ENCODE measurements around the gene UBE2R2. TPM values are rescaled to one million over a fixed set of nuclear protein-coding genes. Genes with fewer than 3 reads are reported as not detected.
A peak's percentile ranks its signal among the peaks of the same experiment; 100 is the strongest.
"Not testable (repeated sequence)": the region's sequence is repeated elsewhere in the genome, so short reads cannot be mapped to it uniquely, and the experiment has no call there.

UBE2R2 gene
- total and polyA plus RNA-seq, 7 experiments from 2014 or later, result 16.9 to 40.8 (median 28.6) TPM

DNA sequence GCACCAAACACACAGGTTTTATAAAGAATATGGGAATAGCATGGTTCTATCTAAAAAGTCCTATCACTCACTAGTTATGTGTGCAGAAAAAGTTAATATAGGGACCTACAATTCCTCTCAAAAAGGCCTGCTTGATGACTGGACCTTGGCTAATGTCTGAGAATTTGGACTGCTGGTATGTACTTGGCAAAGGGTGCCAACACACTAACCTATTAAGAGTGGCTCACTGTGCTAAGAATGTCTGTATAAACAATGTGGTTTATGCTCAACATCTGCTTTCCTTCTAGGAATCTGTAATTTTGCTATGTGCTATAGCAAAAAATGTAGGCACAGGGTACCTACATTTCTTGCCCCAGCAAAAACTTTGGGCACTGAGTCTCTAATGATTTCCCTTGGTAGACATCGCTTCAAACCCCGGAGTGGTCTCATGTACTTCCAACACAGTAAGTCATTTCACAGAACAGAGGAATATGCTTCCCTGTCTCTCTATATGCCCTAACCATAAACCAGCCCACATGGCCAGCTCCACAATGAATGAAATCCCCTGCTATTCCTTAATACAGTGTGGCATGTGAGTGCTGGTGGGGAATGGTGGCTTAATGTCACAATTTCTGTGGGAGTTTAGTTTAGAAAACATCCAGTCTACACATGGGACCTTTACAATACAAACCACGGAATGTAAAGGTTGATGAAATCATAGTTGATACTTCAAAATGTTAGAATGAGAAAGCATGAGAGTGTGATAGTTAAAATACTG lies 130.0 kb downstream of the UBE2R2 start:
- ATAC-seq, result no peak
- Mint-ChIP-seq H3K27me3 (no peaks in the 10 kb centered on the region), H3K27ac (peak overlapping the region in 1 of 9 donors; percentile 59), H3K36me3 (peaks cover 7 to 66% (median 29%) of the 10 kb centered on the region in 5 donors), H3K4me1 (peaks cover 0 to 3% (median 0%) of the 10 kb centered on the region in 7 donors), H3K4me3 (no peak overlapping the region), H3K9me3 (no peaks in the 10 kb centered on the region)
- no peak overlapping the region for H3K27ac ChIP-seq (ENCODE audit: low read depth, low read length)
- H3K4me3 ChIP-seq (ENCODE audit: low read length), result no peak overlapping the region
- H3K36me3 ChIP-seq (ENCODE audit: control insufficient read depth in 2 of 3, insufficient read depth in 3 of 3, low read length in 3 of 3), result peaks cover 0 to 53% (median 8%) of the 10 kb centered on the region in 3 experiments
- DNase-seq, result no peak
- no peaks in the 10 kb centered on the region for H3K4me1 ChIP-seq (ENCODE audit: control insufficient read depth in 2 of 2, insufficient read depth in 2 of 2, low read length in 2 of 2)
- H3K9me3 ChIP-seq (ENCODE audit: control insufficient read depth in 2 of 3, low read length in 3 of 3), result no peaks in the 10 kb centered on the region
- intact Hi-C loops (cut with micrococcal nuclease), result no loop called here
- H3K27me3 ChIP-seq (ENCODE audit: control insufficient read depth in 2 of 2, insufficient read depth in 2 of 2, low read length in 2 of 2), result no peaks in the 10 kb centered on the region
- CTCF ChIA-PET, result no interaction called here
- POLR2A ChIA-PET, result no interaction called here

GRCh38 chr9:33950371-33950770 lies 133.4 kb downstream of the UBE2R2 start:
- Histone ChIP-seq H3K27me3 (ENCODE audit: control insufficient read depth in 2 of 2, insufficient read depth in 2 of 2, low read length in 2 of 2) (no peaks in the 10 kb centered on the region), H3K4me1 (ENCODE audit: control insufficient read depth in 2 of 2, insufficient read depth in 2 of 2, low read length in 2 of 2) (no peaks in the 10 kb centered on the region), H3K4me3 (ENCODE audit: low read length) (no peak overlapping the region), H3K9me3 (ENCODE audit: control insufficient read depth in 2 of 3, low read length in 3 of 3) (no peaks in the 10 kb centered on the region), H3K36me3 (ENCODE audit: control insufficient read depth in 2 of 3, insufficient read depth in 3 of 3, low read length in 3 of 3) (peaks cover 0 to 38% (median 3%) of the 10 kb centered on the region in 3 experiments), H3K27ac (ENCODE audit: low read depth, low read length) (no peak overlapping the region)
- DNase-seq (no peak), ATAC-seq (no peak)
- CTCF ChIA-PET, result no interaction called here
- Mint-ChIP-seq H3K4me1 (peaks cover 0 to 10% (median 0%) of the 10 kb centered on the region in 7 donors), H3K27ac (no peak overlapping the region), H3K9me3 (peaks cover 0 to 1% (median 0%) of the 10 kb centered on the region in 11 donors), H3K36me3 (peaks cover 4 to 59% (median 27%) of the 10 kb centered on the region in 5 donors), H3K27me3 (no peaks in the 10 kb centered on the region), H3K4me3 (no peak overlapping the region)
- intact Hi-C loops (cut with micrococcal nuclease), result no loop called here
- POLR2A ChIA-PET, result no interaction called here

GRCh38 chr9:33952066-33952465 lies 135.1 kb downstream of the UBE2R2 start:
- ATAC-seq (no peak), DNase-seq (no peak)
- Mint-ChIP-seq H3K36me3 (peaks cover 4 to 54% (median 26%) of the 10 kb centered on the region in 5 donors), H3K9me3 (peaks cover 0 to 1% (median 0%) of the 10 kb centered on the region in 11 donors), H3K27ac (no peak overlapping the region), H3K4me1 (peaks cover 0 to 10% (median 0%) of the 10 kb centered on the region in 7 donors), H3K4me3 (no peak overlapping the region), H3K27me3 (no peaks in the 10 kb centered on the region)
- Histone ChIP-seq H3K9me3 (ENCODE audit: control insufficient read depth in 2 of 3, low read length in 3 of 3) (no peaks in the 10 kb centered on the region), H3K36me3 (ENCODE audit: control insufficient read depth in 2 of 3, insufficient read depth in 3 of 3, low read length in 3 of 3) (peaks cover 0 to 37% (median 0%) of the 10 kb centered on the region in 3 experiments), H3K4me1 (ENCODE audit: control insufficient read depth in 2 of 2, insufficient read depth in 2 of 2, low read length in 2 of 2) (no peaks in the 10 kb centered on the region), H3K27ac (ENCODE audit: low read depth, low read length) (no peak overlapping the region), H3K4me3 (ENCODE audit: low read length) (no peak overlapping the region), H3K27me3 (ENCODE audit: control insufficient read depth in 2 of 2, insufficient read depth in 2 of 2, low read length in 2 of 2) (no peaks in the 10 kb centered on the region)
- ChIA-PET CTCF (no interaction called here), POLR2A (no interaction called here)
- intact Hi-C loops (cut with micrococcal nuclease), result no loop called here

DNA sequence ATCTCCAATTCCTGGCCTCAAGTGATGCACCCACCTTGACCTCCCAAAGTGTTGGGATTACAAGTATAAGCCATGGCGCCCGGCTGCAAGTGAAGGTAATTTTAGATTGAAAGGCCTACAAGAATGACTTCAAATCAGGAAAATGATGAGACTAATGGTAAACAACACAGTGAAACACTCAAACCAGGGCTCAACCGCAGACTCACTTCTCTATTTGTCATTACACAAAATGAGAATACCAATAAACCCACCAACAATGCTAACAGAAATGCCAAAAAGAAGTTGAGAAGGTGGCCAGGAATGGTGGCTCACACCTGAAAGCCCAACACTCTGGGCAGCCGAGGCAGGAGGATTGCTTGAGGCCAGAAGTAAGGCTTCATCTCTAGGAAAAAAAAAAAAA lies 139.6 kb downstream of the UBE2R2 start:
- Histone ChIP-seq H3K27me3 (ENCODE audit: control insufficient read depth in 2 of 2, insufficient read depth in 2 of 2, low read length in 2 of 2) (no peaks in the 10 kb centered on the region), H3K36me3 (ENCODE audit: control insufficient read depth in 2 of 3, insufficient read depth in 3 of 3, low read length in 3 of 3) (peaks cover 0 to 27% (median 0%) of the 10 kb centered on the region in 3 experiments), H3K4me1 (ENCODE audit: control insufficient read depth in 2 of 2, insufficient read depth in 2 of 2, low read length in 2 of 2) (no peaks in the 10 kb centered on the region), H3K27ac (ENCODE audit: low read depth, low read length) (no peak overlapping the region), H3K4me3 (ENCODE audit: low read length) (no peak overlapping the region), H3K9me3 (ENCODE audit: control insufficient read depth in 2 of 3, low read length in 3 of 3) (no peaks in the 10 kb centered on the region)
- intact Hi-C loops (cut with micrococcal nuclease), result no loop called here
- DNase-seq, result no peak
- ATAC-seq, result no peak
- ChIA-PET CTCF (interaction anchor here (0.5 to 0.6 kb wide), 3 partner anchors 80 to 212 kb away, joined by 3 to 6 read pairs (median 3); no protein-coding TSS in a partner anchor), POLR2A (no interaction called here)
- Mint-ChIP-seq H3K4me3 (no peak overlapping the region), H3K36me3 (peaks cover 9 to 45% (median 24%) of the 10 kb centered on the region in 5 donors), H3K27me3 (no peaks in the 10 kb centered on the region), H3K4me1 (peaks cover 0 to 7% (median 0%) of the 10 kb centered on the region in 7 donors), H3K27ac (no peak overlapping the region), H3K9me3 (peaks cover 0 to 1% (median 0%) of the 10 kb centered on the region in 11 donors)

DNA sequence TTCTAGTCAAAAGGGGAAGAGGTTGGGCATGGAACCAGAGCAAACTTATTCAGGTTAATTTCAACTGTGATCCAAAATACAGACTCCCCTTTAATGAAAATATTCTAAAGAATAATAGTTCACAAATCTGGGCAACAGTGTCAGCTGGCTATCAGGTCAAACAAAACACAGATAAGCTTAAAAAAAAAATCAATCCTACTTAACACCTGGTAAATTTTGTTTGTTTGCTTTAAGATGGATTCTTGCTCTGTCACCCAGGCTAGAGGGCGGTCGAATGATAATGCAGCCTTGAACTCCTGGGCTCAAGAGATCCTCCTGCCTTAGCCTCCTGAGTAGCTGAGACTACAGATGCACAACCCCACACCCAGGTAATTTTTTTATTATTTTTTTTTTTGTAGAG lies 142.8 kb downstream of the UBE2R2 start:
- DNase-seq, result no peak
- H3K36me3 ChIP-seq (ENCODE audit: control insufficient read depth in 2 of 3, insufficient read depth in 3 of 3, low read length in 3 of 3), result peaks cover 0 to 16% (median 0%) of the 10 kb centered on the region in 3 experiments
- H3K4me3 Mint-ChIP-seq, result no peak overlapping the region
- peaks cover 0 to 6% (median 0%) of the 10 kb centered on the region in 7 donors for H3K4me1 Mint-ChIP-seq
- intact Hi-C loops (cut with micrococcal nuclease), result no loop called here
- ATAC-seq, result no peak
- peaks cover 6 to 33% (median 14%) of the 10 kb centered on the region in 5 donors for H3K36me3 Mint-ChIP-seq
- H3K27ac Mint-ChIP-seq, result no peak overlapping the region
- ChIA-PET CTCF (no interaction called here), POLR2A (no interaction called here)
- H3K27me3 ChIP-seq (ENCODE audit: control insufficient read depth in 2 of 2, insufficient read depth in 2 of 2, low read length in 2 of 2), result no peaks in the 10 kb centered on the region
- H3K9me3 ChIP-seq (ENCODE audit: control insufficient read depth in 2 of 3, low read length in 3 of 3), result no peaks in the 10 kb centered on the region
- H3K9me3 Mint-ChIP-seq, result no peaks in the 10 kb centered on the region
- no peaks in the 10 kb centered on the region for H3K4me1 ChIP-seq (ENCODE audit: control insufficient read depth in 2 of 2, insufficient read depth in 2 of 2, low read length in 2 of 2)
- H3K27ac ChIP-seq (ENCODE audit: low read depth, low read length), result no peak overlapping the region
- no peaks in the 10 kb centered on the region for H3K27me3 Mint-ChIP-seq
- no peak overlapping the region for H3K4me3 ChIP-seq (ENCODE audit: low read length)

DNA sequence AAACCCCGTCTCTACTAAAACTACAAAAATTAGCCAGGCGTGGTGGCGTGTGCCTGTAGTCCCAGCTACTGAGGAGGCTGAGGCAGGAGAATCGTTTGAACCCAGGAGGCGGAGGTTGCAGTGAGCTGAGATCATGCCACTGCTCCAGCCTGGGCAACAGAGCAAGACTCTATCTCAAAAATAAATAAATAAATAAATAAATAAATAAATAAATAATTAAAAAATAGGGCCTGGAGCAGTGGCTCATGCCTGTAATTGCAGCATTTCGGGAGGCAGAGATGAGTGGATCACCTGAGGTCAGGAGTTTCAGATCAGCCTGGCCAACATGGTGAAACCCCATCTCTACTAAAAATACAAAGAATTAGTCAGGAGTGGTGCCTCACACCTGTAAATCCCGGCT lies 145.5 kb downstream of the UBE2R2 start:
- intact Hi-C loops (cut with micrococcal nuclease); H3K4me1 Mint-ChIP-seq; H3K27ac ChIP-seq (ENCODE audit: low read depth, low read length); H3K9me3 Mint-ChIP-seq; H3K4me3 Mint-ChIP-seq; H3K36me3 ChIP-seq (ENCODE audit: control insufficient read depth in 2 of 3, insufficient read depth in 3 of 3, low read length in 3 of 3); DNase-seq; H3K9me3 ChIP-seq (ENCODE audit: control insufficient read depth in 2 of 3, low read length in 3 of 3); H3K4me3 ChIP-seq (ENCODE audit: low read length); H3K27me3 ChIP-seq (ENCODE audit: control insufficient read depth in 2 of 2, insufficient read depth in 2 of 2, low read length in 2 of 2); H3K27ac Mint-ChIP-seq; ATAC-seq; H3K4me1 ChIP-seq (ENCODE audit: control insufficient read depth in 2 of 2, insufficient read depth in 2 of 2, low read length in 2 of 2); POLR2A ChIA-PET; H3K27me3 Mint-ChIP-seq: not testable (repeated sequence)
- H3K36me3 Mint-ChIP-seq, result peaks cover 3 to 31% (median 9%) of the 10 kb centered on the region in 5 donors
- CTCF ChIA-PET, result interaction anchor here (0.6 kb wide), 1 partner anchor 167 kb away, joined by 3 read pairs; no protein-coding TSS in a partner anchor
